ENCODE measurements around the gene PHF2. TPM values are rescaled to one million over a fixed set of nuclear protein-coding genes. Genes with fewer than 3 reads are reported as not detected.
A peak's percentile ranks its signal among the peaks of the same experiment; 100 is the strongest.

The PHF2 gene
- total and polyA plus RNA-seq, 12 donors = 13.9 to 31.3 (median 23.0) TPM

- Histone ChIP-seq H3K27ac (peak overlapping the region in 4 of 10 donors; percentile 6 to 60 (median 48)), H3K4me1 (peaks cover 0 to 29% (median 12%) of the 10 kb centered on the region in 9 donors), H3K4me3 (no peak overlapping the region), H3K36me3 (peaks cover 0 to 98% (median 14%) of the 10 kb centered on the region in 9 donors), H3K27me3 (no peaks in the 10 kb centered on the region), H3K9me3 (no peaks in the 10 kb centered on the region)
- DNase-seq = no peak
- intact Hi-C loops (cut with DNase I) = loop anchor here in 3 of 10 donors (5.0 to 10.0 kb wide), 2 partner anchors 81 to 84 kb away; partner anchors contain the start of genes FAM120A (in 3 of the 3) and FAM120AOS (in 3 of the 3)
- 44 to 53% methylated on average over 4 of the region's 4 CpGs for WGBS, 2 donors
- TF ChIP-seq, protein P1, sequence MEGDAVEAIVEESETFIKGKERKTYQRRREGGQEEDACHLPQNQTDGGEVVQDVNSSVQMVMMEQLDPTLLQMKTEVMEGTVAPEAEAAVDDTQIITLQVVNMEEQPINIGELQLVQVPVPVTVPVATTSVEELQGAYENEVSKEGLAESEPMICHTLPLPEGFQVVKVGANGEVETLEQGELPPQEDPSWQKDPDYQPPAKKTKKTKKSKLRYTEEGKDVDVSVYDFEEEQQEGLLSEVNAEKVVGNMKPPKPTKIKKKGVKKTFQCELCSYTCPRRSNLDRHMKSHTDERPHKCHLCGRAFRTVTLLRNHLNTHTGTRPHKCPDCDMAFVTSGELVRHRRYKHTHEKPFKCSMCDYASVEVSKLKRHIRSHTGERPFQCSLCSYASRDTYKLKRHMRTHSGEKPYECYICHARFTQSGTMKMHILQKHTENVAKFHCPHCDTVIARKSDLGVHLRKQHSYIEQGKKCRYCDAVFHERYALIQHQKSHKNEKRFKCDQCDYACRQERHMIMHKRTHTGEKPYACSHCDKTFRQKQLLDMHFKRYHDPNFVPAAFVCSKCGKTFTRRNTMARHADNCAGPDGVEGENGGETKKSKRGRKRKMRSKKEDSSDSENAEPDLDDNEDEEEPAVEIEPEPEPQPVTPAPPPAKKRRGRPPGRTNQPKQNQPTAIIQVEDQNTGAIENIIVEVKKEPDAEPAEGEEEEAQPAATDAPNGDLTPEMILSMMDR (IDR thresholded peaks at IDR 0.05) = no peak
- ATAC-seq = peak in 5 of 8 donors; percentile 61 to 74 (median 72)
Measured at GRCh38 chr9:93536167-93536566, 40.2 kb upstream of the PHF2 start.

GRCh38 chr9:93536874-93537273 lies 39.5 kb upstream of the PHF2 start:
- H3K27ac ChIP-seq = peak overlapping the region in 4 of 10 donors; percentile 6 to 60 (median 48)
- peak in 5 of 8 donors; percentile 40 to 70 (median 52) for ATAC-seq
- no peaks in the 10 kb centered on the region for H3K9me3 ChIP-seq
- intact Hi-C loops (cut with DNase I) = loop anchor here in 3 of 10 donors (5.0 to 10.0 kb wide), 2 partner anchors 82 to 85 kb away; partner anchors contain the start of genes FAM120A (in 3 of the 3) and FAM120AOS (in 3 of the 3)
- H3K4me3 ChIP-seq = no peak overlapping the region
- no peak for DNase-seq
- peaks cover 0 to 92% (median 13%) of the 10 kb centered on the region in 9 donors for H3K36me3 ChIP-seq
- peaks cover 0 to 36% (median 19%) of the 10 kb centered on the region in 9 donors for H3K4me1 ChIP-seq
- H3K27me3 ChIP-seq = no peaks in the 10 kb centered on the region
- TF ChIP-seq, protein P1 (IDR thresholded peaks at IDR 0.05) = peak in 5 of 9 donors; percentile 9 to 32 (median 27)
- 69 to 70% methylated on average over 9 of the region's 9 CpGs for WGBS, 2 donors

GRCh38 chr9:93540305-93540704 lies 36.1 kb upstream of the PHF2 start:
- TF ChIP-seq, protein P1 (IDR thresholded peaks at IDR 0.05) = no peak
- Histone ChIP-seq H3K27ac (peak overlapping the region in 2 of 10 donors; percentile 11 to 24), H3K4me1 (peaks cover 0 to 50% (median 21%) of the 10 kb centered on the region in 9 donors), H3K4me3 (no peak overlapping the region), H3K27me3 (no peaks in the 10 kb centered on the region), H3K36me3 (peaks cover 0 to 88% (median 17%) of the 10 kb centered on the region in 9 donors), H3K9me3 (no peaks in the 10 kb centered on the region)
- 57 to 74% methylated on average over 8 of the region's 8 CpGs for WGBS, 2 donors
- intact Hi-C loops (cut with DNase I) = loop anchor here in 1 of 10 donors (10.0 kb wide), 1 partner anchor 86 kb away; the partner anchor contains the start of genes FAM120A and FAM120AOS
- DNase-seq = no peak
- ATAC-seq = peak in 2 of 8 donors; percentile 23 to 29

- no peaks in the 10 kb centered on the region for H3K9me3 ChIP-seq
- H3K4me3 ChIP-seq = no peak overlapping the region
- 73 to 76% methylated on average over 4 of the region's 4 CpGs for WGBS, 2 donors
- DNase-seq (no peak), ATAC-seq (peak in 1 of 8 donors; percentile 19)
- H3K27me3 ChIP-seq = no peaks in the 10 kb centered on the region
- TF ChIP-seq, protein P1 (IDR thresholded peaks at IDR 0.05) = no peak
- intact Hi-C loops (cut with DNase I) = loop anchor here in 1 of 10 donors (10.0 kb wide), 1 partner anchor 86 kb away; the partner anchor contains the start of genes FAM120A and FAM120AOS
- peaks cover 0 to 87% (median 17%) of the 10 kb centered on the region in 9 donors for H3K36me3 ChIP-seq
- peak overlapping the region in 5 of 10 donors; percentile 33 to 58 (median 46) for H3K27ac ChIP-seq
- peaks cover 0 to 48% (median 21%) of the 10 kb centered on the region in 9 donors for H3K4me1 ChIP-seq
Measured at GRCh38 chr9:93541005-93541404, 35.4 kb upstream of the PHF2 start.
